NCI-H446 treated with DMSO at 0.1 percent for 48 hours (cell line): Measurements from ENCODE around the gene TMIGD3.

Source experiments
- DNase-seq: peaks from one replicate; lab custom pipeline; 2025; lab: John Stamatoyannopoulos, UW

TMIGD3 gene

DNA sequence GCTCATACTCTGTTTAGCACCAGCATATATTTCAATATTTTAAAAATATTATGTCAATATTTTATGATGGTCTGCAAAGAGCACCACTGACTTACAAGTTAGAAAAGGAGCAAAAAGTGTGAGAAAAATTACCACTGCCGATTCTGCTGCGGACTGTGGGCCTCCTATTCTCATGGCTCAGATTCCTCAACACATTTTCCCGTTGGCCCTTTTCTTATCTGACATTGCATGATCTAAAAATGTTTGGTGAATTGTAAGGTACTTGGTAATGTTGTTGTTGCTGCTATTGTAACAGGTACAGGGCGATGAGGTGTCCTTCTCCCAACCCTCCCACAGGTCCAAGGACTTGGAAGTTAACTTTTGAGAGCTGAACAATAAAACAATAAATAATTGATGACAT, 28.9 kb downstream of the TMIGD3 start:
- no peak for DNase-seq

DNA sequence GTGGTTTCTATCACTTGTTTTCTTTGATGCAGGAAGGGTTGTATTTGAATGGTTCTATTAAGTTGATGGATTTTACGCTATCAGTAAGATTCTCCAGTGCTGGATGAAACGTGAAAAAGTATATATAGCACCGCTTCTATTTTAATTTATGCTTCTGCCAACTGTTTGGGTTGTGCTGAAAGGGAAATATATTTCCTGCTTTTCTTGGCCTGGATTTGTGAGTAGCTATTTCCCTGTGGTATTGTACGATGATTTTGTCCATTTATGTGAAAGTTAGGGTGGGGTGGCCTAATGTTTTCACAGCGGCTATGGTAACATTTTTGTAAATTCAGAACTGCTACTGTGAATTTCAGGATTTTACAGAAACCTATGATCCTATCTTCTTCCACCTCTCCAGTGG, 29.3 kb downstream of the TMIGD3 start:
- DNase-seq: no peak

GRCh38 chr1:111471538-111471937, 31.9 kb downstream of the TMIGD3 start:
- no peak for DNase-seq

GRCh38 chr1:111471012-111471411, 32.4 kb downstream of the TMIGD3 start:
- DNase-seq: no peak

GRCh38 chr1:111470596-111470995, 32.8 kb downstream of the TMIGD3 start:
- no peak for DNase-seq

GRCh38 chr1:111469539-111469938, 33.9 kb downstream of the TMIGD3 start:
- no peak for DNase-seq

- no peak for DNase-seq
These were observed 34.7 kb downstream of the TMIGD3 start for GRCh38 chr1:111468717-111469100.

- DNase-seq: no peak
These were observed 35.3 kb downstream of the TMIGD3 start for GRCh38 chr1:111467865-111468716.

GRCh38 chr1:111466480-111466879, 37.0 kb downstream of the TMIGD3 start:
- no peak for DNase-seq

DNA sequence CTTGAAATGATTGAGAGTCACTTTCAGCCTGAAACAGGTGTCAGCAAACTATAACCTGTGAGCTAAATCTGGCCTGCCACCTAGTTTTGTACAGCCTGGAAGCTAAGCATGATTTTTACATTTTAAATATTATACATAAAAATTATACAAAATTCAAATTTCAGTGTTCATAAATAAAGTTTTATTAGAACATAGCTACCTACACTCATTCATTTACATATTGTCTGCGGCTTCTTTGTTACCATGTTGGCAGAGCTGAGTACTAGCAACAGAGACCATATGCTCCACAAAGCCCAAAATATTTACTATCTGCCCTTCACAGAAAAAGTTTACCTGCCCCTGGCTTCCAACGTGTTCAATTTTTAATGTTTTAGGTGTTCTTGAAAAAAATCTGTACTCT, 37.7 kb downstream of the TMIGD3 start:
- DNase-seq: no peak

GRCh38 chr1:111463029-111463683, 40.3 kb downstream of the TMIGD3 start:
- DNase-seq: no peak

DNA sequence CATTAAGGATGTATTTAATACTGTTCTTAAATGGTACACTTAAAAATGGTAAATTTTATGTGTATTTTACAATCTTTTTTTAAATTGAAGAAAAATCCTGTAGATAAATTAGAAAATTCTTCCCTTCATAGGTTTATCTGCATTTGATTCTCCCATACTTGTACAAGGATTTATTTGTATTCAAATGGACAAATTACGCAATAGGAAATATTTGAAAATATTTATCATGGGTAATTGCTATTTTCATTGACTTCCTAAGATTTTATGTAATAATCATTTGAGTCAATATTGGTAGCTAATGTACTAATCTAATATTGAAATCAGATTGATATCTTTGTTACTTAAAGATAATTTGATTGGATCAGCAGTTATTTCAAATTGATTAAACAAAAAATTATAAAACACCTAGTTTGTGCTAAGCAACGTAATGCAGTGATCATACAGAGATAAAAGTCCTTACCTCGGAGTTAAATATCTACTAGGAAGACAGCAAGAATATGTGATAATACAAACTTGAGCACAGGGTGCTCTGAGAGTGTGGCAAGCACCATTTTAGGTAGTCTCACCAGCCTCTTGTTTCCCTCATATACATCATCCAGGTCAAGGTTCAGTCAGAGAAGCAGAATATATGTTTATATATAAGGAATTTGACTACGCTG, 40.9 kb downstream of the TMIGD3 start:
- no peak for DNase-seq

DNA sequence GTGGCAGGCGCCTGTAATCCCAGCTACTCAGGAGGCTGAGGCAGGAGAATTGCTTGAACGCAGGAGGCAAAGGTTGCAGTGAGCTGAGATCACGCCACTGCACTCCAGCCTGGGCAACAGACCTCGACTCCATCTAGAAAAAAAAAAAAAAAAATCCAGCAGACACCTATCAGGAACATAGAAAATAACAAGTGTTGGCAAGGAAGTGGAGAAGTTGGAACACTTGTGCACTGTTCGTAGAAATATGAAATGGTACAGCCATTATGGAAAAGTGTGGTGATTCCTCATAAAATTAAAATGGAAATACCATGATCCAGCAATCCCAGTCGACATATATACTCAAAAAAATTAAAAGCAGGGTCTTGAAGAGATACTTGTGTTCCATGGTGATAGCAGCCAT, 41.7 kb downstream of the TMIGD3 start:
- DNase-seq: no peak

DNA sequence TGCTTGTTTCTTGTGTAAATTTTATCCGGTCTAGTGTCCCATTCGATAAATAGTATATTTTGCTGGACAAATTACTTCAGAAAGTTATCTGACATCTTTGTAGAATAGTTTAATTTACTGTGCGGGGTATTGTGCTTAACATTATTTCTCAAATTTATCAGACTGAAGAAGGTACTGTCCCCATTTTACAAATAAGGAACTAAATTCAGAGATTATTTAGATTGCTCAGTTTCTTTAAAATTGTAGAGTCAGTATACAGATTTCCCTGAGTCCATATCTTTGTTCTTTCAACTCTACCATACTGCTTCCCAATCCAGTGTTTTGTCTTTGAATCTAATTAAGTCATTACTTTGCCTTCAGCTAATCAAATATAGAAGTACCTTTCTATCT, 47.8 kb downstream of the TMIGD3 start:
- DNase-seq: no peak

DNA sequence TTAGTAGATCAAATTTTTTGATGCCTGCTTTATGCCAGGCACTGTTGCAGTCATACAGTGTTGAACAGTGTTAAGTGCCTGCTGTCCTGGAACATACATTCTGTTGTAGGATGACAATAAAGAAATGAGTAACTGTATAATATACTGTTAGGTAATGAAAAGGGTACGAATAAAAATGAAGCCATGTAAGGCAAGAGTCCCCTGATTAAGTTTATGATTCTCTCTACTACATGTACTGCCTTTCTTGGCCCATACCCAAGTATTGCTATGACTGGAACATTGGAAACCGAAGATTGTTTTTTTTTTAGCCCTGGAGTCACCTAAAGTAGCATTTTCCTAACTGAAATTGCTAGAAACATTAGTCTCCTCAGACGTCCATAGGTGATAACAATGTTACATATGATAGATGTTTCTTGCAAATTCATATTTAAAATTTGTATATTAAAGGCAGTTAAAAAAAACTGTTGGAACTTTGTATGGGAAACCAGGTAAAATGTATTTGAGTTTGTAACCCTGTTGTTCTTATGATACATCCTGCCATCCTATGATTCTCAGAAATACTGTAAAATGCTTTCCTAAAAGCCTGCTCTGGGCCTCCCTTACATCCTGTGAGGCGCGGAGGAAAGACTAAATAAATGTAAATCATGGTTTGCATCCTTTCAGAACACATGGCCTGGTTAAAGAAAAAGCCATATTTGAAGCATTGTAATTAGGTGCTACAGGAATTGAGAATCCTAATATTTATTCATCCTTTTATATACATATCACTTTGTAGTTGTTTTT, 48.4 kb downstream of the TMIGD3 start:
- no peak for DNase-seq

DNA sequence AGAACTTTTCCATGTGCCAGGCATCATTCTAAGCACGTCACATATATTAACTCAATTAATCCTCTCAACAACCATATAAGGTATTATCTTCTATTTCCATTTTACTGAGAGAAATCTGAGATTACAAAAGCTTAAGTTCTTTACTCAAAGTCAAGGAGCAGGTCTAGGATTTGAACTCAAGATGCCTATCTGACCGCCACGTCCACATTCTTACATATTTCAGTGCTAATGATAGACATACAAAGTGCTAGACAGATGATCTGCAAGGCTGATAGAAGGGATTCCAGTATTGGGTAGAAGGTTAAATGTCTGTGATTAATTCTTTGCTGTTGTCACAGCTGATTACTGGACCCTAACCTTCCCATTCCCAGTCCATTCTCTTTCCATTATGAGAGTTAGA, 49.7 kb downstream of the TMIGD3 start:
- no peak for DNase-seq

GRCh38 chr1:111452581-111452980, 50.9 kb downstream of the TMIGD3 start:
- DNase-seq: no peak

GRCh38 chr1:111450185-111450584, 53.2 kb downstream of the TMIGD3 start:
- no peak for DNase-seq

- DNase-seq: no peak
These were observed 53.8 kb downstream of the TMIGD3 start for GRCh38 chr1:111449703-111450017.

DNA sequence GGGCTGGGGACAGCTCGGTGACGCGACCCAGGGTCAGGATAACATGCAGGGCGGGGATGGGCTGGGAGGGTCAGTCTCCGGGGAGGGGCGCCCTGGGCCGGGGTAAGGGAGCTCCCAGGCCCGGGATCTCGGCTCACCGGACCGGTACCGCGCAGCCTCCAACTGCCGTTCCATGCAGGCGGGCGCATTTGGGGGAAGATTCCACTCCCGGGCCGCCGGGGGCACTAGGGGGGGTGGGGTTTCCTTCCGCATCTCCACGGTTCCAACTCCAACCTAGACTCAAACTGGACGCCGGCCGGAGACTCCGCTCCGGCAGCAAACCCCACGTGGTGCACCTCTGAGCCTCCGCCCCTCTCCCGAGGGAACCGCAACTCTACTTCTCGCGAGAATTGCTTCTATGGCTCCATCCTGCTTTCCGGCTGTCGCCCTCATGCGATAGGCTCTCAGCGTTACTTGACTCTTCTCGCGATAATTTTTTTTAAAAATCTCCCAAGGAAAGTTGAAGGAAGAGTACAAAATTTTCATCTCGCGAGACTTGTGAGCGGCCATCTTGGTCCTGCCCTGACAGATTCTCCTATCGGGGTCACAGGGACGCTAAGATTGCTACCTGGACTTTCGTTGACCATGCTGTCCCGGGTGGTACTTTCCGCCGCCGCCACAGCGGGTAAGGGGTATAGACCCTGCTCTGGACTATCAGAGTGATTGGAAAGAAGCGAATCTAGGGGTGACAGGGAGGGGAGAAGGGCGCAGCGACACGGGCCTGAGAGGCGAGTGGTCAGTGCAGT, 54.3 kb downstream of the TMIGD3 start, which contains the start of the genes ATP5PB and WDR77:
ATP5PB (plus strand) TSS at position 547 of the 785 bp plus-strand sequence; CDS start at position 625, 78 bp downstream.
WDR77 (minus strand) TSS at position 339 of the 785 bp plus-strand sequence; CDS start at position 252, 87 bp downstream.
- DNase-seq: peak; percentile 99

- DNase-seq: no peak
These were observed 54.9 kb downstream of the TMIGD3 start for GRCh38 chr1:111448482-111448917.
